Testis (tissue), 2 donors: ENCODE results near the gene SULT2B1.

ENCODE experiments used
- CTCF ChIP-seq, 3 experiments: fragments of 450-650 bp in 2 of 3; fragments of 200-600 bp in 1 of 3; sonication (generic) in 1 of 3; IDR thresholded peaks; one replicate each; pipeline ENCODE4 v1.5.1; 2016 to 2019; ENCODE audit warnings: antibody characterized with exemption in 3 of 3, mild to moderate bottlenecking in 2 of 3, moderate library complexity in 1 of 3
- POLR2A ChIP-seq: fragments of 450-650 bp; IDR thresholded peaks from one replicate; pipeline ENCODE4 v1.6.1; 2017; ENCODE audit warnings: antibody characterized with exemption, mild to moderate bottlenecking, moderate library complexity

- no peak for TF ChIP-seq CTCF (IDR thresholded peaks at IDR 0.05)
- TF ChIP-seq POLR2A: no peak
Observed at GRCh38 chr19:48582168-48582567, 30.2 kb downstream of the SULT2B1 start.
